Neural crest cell (in vitro differentiated cells): Measurements from ENCODE around the gene WDR4. TPM values are rescaled to one million over a fixed set of nuclear protein-coding genes. Genes with fewer than 3 reads are reported as not detected.
"Not testable (repeated sequence)": the region's sequence is repeated elsewhere in the genome, so short reads cannot be mapped to it uniquely, and the experiment has no call there.

Experiments
- DNase-seq: peaks from one replicate; pipeline ENCODE4 v3.0.0; 2021; ENCODE audit warnings: low read depth, mixed read lengths, low spot score
- H3K27ac Mint-ChIP-seq: one replicate; pipeline ENCODE4 v1.8.0; 2021; ENCODE audit warnings: mild to moderate bottlenecking, mixed read lengths; ENCODE audit not compliant: unreplicated experiment
- H3K27me3 Mint-ChIP-seq: 2 replicates; pipeline ENCODE4 v1.8.0; 2021; ENCODE audit warnings: low read depth, mild to moderate bottlenecking, mixed read lengths
- H3K36me3 Mint-ChIP-seq: 2 replicates; pipeline ENCODE4 v1.8.0; 2021; ENCODE audit warnings: low read depth, mild to moderate bottlenecking, mixed read lengths
- H3K4me1 Mint-ChIP-seq: 2 replicates; pipeline ENCODE4 v1.8.0; 2021; ENCODE audit warnings: mixed read lengths
- H3K4me3 Mint-ChIP-seq: one replicate; pipeline ENCODE4 v1.8.0; 2021; ENCODE audit warnings: mild to moderate bottlenecking, mixed read lengths
- H3K9me3 Mint-ChIP-seq: 2 replicates; pipeline ENCODE4 v1.8.0; 2021; ENCODE audit warnings: mixed read lengths
- total RNA-seq: library from RNA; stranded (reverse); gene quantifications from 2 replicates; pipeline ENCODE4 v1.2.1, GENCODE V29; 2021
- TF ChIP-seq, protein P1 (sequence below): fragments of 200-600 bp; sonication (generic); conservative IDR thresholded peaks from 2 replicates; pipeline ENCODE4 v1.5.0; 2021; ENCODE audit warnings: antibody characterized with exemption, mild to moderate bottlenecking

The WDR4 gene
- total RNA-seq, 1 donor from 2014 or later, result 38.0 TPM

DNA sequence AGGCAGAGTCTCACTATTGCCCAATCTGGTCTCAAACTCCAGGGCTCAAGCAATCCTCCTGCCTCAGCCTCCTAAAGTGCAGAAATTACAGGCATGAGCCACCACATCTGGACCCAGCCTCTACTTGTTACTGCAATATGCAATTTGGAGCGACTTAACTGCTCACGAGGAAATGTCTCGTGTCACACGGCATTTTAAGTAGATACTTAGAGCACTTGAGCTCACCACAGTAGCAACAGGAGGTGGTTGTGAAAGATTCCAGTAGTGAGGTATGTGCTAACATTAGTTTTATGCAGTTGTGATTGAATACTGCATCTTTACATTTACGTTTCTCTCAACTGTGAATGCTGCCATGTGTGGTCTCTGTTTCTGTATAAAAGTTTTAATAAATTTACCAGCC lies 8.0 kb upstream of the WDR4 start:
- DNase-seq, result no peak
- Mint-ChIP-seq H3K9me3 (no peaks in the 10 kb centered on the region), H3K36me3 (no peaks in the 10 kb centered on the region), H3K4me3 (no peak overlapping the region), H3K27ac (no peak overlapping the region), H3K27me3 (no peaks in the 10 kb centered on the region), H3K4me1 (peaks cover 2% of the 10 kb centered on the region)
- TF ChIP-seq, protein P1, sequence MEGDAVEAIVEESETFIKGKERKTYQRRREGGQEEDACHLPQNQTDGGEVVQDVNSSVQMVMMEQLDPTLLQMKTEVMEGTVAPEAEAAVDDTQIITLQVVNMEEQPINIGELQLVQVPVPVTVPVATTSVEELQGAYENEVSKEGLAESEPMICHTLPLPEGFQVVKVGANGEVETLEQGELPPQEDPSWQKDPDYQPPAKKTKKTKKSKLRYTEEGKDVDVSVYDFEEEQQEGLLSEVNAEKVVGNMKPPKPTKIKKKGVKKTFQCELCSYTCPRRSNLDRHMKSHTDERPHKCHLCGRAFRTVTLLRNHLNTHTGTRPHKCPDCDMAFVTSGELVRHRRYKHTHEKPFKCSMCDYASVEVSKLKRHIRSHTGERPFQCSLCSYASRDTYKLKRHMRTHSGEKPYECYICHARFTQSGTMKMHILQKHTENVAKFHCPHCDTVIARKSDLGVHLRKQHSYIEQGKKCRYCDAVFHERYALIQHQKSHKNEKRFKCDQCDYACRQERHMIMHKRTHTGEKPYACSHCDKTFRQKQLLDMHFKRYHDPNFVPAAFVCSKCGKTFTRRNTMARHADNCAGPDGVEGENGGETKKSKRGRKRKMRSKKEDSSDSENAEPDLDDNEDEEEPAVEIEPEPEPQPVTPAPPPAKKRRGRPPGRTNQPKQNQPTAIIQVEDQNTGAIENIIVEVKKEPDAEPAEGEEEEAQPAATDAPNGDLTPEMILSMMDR, result no peak

DNA sequence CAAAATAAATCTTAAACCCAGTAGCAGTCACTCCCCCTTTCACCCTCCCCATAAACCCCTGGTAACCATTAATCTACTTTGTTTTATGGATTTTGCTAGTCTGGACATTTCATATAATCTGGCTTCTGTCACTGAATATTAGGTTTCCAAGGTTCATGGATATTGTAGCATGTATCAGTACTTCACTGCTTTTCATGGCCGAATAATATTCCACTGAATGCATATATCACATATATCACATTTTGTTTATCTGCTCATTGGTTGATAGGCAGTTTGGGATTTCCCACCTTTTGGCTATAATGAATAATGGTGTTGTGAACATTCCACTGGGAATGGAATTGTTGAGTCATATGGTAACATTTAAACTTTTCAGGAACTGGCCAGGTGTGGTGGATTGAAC lies 4.6 kb upstream of the WDR4 start:
- no peaks in the 10 kb centered on the region for H3K27me3 Mint-ChIP-seq
- peak overlapping the region; percentile 35 for H3K4me3 Mint-ChIP-seq
- H3K36me3 Mint-ChIP-seq, result peaks cover 2% of the 10 kb centered on the region
- no peak overlapping the region for H3K27ac Mint-ChIP-seq
- peaks cover 21% of the 10 kb centered on the region for H3K4me1 Mint-ChIP-seq
- TF ChIP-seq, protein P1, result no peak
- DNase-seq, result no peak
- no peaks in the 10 kb centered on the region for H3K9me3 Mint-ChIP-seq

DNA sequence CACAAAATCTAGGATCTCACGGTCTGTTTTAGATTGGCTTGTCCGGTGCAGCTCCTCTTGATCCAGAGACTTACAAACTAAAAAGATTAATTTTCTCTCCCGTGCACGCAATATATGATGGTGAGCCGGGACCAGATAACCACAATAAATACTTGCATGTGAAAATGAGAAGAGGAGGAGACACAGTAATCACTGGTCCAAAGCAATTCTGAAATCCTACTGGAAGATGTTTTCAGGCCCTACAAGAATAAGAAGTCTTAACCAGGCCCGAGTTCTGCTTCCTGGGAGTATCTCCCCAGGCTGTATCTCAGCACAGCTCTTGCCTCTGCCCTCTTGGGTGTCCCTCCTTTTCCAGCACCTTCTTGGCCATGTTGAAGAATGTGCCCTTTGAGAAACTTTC lies 1.0 kb upstream of the WDR4 start:
- H3K27me3 Mint-ChIP-seq, result no peaks in the 10 kb centered on the region
- peaks cover 30% of the 10 kb centered on the region for H3K4me1 Mint-ChIP-seq
- H3K36me3 Mint-ChIP-seq, result peaks cover 2% of the 10 kb centered on the region
- H3K4me3 Mint-ChIP-seq, result peak overlapping the region; percentile 99
- H3K27ac Mint-ChIP-seq, result peak overlapping the region; percentile 99
- no peak for DNase-seq
- TF ChIP-seq, protein P1, result no peak
- H3K9me3 Mint-ChIP-seq, result no peaks in the 10 kb centered on the region

DNA sequence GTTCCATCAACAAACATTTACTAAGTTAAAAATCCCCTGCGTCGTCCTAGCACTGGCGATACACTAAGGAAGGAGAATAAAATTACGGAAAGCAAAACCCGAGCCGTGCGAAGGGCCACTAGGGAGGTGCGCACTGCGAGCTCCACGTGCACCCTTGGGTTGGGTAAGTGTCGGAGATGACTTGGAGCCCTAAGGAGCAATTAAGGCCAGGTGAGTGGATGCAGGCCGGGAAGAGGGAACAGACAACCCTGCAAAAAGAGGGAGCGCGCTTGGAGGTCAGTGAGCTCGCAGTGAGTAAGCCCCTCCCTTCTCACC lies 704 bp downstream of the WDR4 start:
- Mint-ChIP-seq H3K27ac (peak overlapping the region; percentile 94), H3K4me1 (peaks cover 30% of the 10 kb centered on the region), H3K27me3 (no peaks in the 10 kb centered on the region), H3K36me3 (peaks cover 5% of the 10 kb centered on the region), H3K9me3 (no peaks in the 10 kb centered on the region), H3K4me3 (peak overlapping the region; percentile 99)
- TF ChIP-seq, protein P1, result no peak
- no peak for DNase-seq

DNA sequence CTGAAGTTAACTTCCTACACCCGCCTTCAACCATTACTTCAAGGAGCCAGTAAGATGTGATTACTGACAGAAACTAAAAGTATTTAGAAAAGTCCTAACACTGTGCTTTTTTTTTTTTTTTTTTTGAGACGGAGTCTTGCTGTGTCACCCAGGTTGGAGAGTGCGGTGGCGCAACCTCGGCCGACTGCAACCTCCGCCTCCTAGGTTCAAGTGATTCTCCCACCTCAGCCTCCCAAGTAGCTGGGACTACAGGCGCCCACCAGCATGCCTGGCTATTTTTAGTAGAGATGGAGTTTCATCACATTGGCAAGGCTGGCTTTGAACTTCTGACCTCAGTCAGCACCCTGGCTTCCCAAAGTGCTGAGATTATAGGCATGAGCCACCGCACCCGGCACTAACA lies 3.5 kb downstream of the WDR4 start:
- H3K27me3 Mint-ChIP-seq, DNase-seq, H3K9me3 Mint-ChIP-seq, H3K27ac Mint-ChIP-seq: not testable (repeated sequence)
- peaks cover 11% of the 10 kb centered on the region for H3K36me3 Mint-ChIP-seq
- H3K4me3 Mint-ChIP-seq, result peak overlapping the region; percentile 59
- peaks cover 24% of the 10 kb centered on the region for H3K4me1 Mint-ChIP-seq

DNA sequence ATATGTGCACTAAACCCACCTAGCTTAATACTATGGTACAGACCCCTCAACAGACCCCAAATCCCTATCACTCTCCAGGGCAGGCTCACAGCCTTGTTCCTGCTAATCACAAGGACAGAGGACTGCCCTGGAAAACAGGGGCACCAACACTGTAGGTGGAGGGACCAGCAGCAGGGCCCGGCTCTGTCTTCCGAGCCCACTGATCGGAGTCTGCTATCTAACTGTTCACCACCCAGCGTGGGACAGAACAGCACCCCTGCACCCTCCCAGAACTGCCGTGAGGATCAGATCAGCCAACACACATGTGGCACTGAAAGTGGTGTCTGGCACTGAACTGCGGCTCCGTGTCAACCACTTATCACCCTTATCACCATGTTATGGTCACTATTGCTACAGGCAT lies 6.2 kb downstream of the WDR4 start:
- H3K36me3 Mint-ChIP-seq, result peaks cover 14% of the 10 kb centered on the region

More for the DNA sequence above, 6.2 kb downstream of the WDR4 start:
- TF ChIP-seq, protein P1, result no peak
- no peaks in the 10 kb centered on the region for H3K9me3 Mint-ChIP-seq
- peaks cover 2% of the 10 kb centered on the region for H3K4me1 Mint-ChIP-seq
- H3K27me3 Mint-ChIP-seq, result no peaks in the 10 kb centered on the region
- DNase-seq, result no peak
- peak overlapping the region; percentile 24 for H3K4me3 Mint-ChIP-seq
- no peak overlapping the region for H3K27ac Mint-ChIP-seq
